ENCODE measurements around the gene USP40. TPM values are rescaled to one million over a fixed set of nuclear protein-coding genes. Genes with fewer than 3 reads are reported as not detected.

USP40 gene
- total and polyA plus RNA-seq, 2 experiments from 2014 or later: 5.7 to 11.7 TPM

DNA sequence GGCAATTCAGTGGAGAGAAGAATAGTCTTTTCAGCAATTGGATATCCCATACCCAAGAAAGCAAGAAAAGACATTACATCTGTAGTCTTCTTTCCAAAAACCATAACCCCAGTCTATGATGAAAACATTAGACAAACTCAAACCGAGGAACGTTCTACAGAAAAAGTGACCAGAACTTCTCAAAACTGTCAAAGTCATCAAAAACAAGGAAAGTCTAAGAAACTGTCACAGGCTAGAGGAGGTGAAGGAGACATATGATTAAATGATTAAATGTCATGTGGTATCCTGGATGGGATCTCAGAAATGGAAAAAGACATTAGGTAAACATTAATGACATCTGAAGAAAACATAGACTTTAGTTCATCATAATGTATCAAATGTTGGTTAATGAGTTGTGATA lies 4.9 kb upstream of the USP40 start (continued):
- TF ChIP-seq, protein P1, sequence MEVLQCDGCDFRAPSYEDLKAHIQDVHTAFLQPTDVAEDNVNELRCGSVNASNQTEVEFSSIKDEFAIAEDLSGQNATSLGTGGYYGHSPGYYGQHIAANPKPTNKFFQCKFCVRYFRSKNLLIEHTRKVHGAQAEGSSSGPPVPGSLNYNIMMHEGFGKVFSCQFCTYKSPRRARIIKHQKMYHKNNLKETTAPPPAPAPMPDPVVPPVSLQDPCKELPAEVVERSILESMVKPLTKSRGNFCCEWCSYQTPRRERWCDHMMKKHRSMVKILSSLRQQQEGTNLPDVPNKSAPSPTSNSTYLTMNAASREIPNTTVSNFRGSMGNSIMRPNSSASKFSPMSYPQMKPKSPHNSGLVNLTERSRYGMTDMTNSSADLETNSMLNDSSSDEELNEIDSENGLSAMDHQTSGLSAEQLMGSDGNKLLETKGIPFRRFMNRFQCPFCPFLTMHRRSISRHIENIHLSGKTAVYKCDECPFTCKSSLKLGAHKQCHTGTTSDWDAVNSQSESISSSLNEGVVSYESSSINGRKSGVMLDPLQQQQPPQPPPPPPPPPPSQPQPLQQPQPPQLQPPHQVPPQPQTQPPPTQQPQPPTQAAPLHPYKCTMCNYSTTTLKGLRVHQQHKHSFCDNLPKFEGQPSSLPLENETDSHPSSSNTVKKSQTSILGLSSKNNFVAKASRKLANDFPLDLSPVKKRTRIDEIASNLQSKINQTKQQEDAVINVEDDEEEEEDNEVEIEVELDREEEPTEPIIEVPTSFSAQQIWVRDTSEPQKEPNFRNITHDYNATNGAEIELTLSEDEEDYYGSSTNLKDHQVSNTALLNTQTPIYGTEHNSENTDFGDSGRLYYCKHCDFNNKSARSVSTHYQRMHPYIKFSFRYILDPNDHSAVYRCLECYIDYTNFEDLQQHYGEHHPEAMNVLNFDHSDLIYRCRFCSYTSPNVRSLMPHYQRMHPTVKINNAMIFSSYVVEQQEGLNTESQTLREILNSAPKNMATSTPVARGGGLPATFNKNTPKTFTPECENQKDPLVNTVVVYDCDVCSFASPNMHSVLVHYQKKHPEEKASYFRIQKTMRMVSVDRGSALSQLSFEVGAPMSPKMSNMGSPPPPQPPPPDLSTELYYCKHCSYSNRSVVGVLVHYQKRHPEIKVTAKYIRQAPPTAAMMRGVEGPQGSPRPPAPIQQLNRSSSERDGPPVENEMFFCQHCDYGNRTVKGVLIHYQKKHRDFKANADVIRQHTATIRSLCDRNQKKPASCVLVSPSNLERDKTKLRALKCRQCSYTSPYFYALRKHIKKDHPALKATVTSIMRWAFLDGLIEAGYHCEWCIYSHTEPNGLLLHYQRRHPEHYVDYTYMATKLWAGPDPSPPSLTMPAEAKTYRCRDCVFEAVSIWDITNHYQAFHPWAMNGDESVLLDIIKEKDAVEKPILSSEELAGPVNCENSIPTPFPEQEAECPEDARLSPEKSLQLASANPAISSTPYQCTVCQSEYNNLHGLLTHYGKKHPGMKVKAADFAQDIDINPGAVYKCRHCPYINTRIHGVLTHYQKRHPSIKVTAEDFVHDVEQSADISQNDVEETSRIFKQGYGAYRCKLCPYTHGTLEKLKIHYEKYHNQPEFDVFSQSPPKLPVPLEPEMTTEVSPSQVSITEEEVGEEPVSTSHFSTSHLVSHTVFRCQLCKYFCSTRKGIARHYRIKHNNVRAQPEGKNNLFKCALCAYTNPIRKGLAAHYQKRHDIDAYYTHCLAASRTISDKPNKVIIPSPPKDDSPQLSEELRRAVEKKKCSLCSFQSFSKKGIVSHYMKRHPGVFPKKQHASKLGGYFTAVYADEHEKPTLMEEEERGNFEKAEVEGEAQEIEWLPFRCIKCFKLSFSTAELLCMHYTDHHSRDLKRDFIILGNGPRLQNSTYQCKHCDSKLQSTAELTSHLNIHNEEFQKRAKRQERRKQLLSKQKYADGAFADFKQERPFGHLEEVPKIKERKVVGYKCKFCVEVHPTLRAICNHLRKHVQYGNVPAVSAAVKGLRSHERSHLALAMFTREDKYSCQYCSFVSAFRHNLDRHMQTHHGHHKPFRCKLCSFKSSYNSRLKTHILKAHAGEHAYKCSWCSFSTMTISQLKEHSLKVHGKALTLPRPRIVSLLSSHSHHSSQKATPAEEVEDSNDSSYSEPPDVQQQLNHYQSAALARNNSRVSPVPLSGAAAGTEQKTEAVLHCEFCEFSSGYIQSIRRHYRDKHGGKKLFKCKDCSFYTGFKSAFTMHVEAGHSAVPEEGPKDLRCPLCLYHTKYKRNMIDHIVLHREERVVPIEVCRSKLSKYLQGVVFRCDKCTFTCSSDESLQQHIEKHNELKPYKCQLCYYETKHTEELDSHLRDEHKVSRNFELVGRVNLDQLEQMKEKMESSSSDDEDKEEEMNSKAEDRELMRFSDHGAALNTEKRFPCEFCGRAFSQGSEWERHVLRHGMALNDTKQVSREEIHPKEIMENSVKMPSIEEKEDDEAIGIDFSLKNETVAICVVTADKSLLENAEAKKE (CRISPR knock-in tag; IDR thresholded peaks at IDR 0.05): no peak
- no peak for TF ChIP-seq CREB1 (CRISPR knock-in tag; IDR thresholded peaks at IDR 0.05; ENCODE audit: low read depth)
- TF ChIP-seq, protein P2, sequence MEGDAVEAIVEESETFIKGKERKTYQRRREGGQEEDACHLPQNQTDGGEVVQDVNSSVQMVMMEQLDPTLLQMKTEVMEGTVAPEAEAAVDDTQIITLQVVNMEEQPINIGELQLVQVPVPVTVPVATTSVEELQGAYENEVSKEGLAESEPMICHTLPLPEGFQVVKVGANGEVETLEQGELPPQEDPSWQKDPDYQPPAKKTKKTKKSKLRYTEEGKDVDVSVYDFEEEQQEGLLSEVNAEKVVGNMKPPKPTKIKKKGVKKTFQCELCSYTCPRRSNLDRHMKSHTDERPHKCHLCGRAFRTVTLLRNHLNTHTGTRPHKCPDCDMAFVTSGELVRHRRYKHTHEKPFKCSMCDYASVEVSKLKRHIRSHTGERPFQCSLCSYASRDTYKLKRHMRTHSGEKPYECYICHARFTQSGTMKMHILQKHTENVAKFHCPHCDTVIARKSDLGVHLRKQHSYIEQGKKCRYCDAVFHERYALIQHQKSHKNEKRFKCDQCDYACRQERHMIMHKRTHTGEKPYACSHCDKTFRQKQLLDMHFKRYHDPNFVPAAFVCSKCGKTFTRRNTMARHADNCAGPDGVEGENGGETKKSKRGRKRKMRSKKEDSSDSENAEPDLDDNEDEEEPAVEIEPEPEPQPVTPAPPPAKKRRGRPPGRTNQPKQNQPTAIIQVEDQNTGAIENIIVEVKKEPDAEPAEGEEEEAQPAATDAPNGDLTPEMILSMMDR (conservative IDR thresholded peaks at IDR 0.05; ENCODE audit: low read depth in 2 of 2): no peak

DNA sequence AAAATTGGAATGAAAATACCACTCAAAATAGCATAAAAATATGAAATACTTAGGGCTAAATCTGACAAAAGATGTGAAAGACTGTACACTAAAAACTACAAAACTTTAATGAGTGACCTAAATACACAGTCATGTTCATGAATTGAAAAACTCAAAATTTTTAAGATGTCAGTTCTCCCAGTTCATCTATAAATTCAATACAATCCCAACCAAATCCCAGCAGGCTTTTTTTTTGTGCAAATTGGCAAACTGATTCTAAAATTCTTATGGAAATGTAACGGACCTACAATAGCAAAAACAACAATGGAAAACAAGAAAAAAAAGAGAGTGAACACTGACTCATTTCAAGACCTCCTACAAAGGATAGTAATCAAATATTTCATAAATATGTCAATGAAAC lies 4.4 kb upstream of the USP40 start:
- Histone ChIP-seq H4K20me1 (replicated peaks; ENCODE audit: insufficient read depth) (no peaks in the 10 kb centered on the region), H3K27me3 (ENCODE audit: insufficient read depth) (no peaks in the 10 kb centered on the region), H3K4me2 (no peak overlapping the region), H3K79me2 (replicated peaks; ENCODE audit: insufficient read depth) (no peaks in the 10 kb centered on the region), H3F3A (replicated peaks; ENCODE audit: low read depth) (no peaks in the 10 kb centered on the region), H3K36me3 (ENCODE audit: insufficient read depth) (no peaks in the 10 kb centered on the region), H3K4me3 (no peak overlapping the region), H3K4me1 (ENCODE audit: insufficient read depth) (no peaks in the 10 kb centered on the region), H3K27ac (ENCODE audit: low read depth) (no peak overlapping the region), H2AFZ (no peak overlapping the region), H3K9me2 (ENCODE audit: insufficient read depth) (no peaks in the 10 kb centered on the region)
- Mint-ChIP-seq H3K4me1 (no peaks in the 10 kb centered on the region), H3K9me3 (peaks cover 6% of the 10 kb centered on the region), H3K27me3 (ENCODE audit: insufficient read depth, low read depth, poor library complexity) (peaks cover 3% of the 10 kb centered on the region), H3K36me3 (ENCODE audit: low read depth) (no peaks in the 10 kb centered on the region), H3K27ac (no peak overlapping the region), H3K4me3 (no peak overlapping the region)
- ATAC-seq (no peak), DNase-seq (ENCODE audit: low spot score) (no peak)
- TF ChIP-seq, protein P1 (CRISPR knock-in tag; IDR thresholded peaks at IDR 0.05): no peak
- TF ChIP-seq POLR2AphosphoS5 (IDR thresholded peaks at IDR 0.05; ENCODE audit: low read depth) (no peak), NANOG (IDR thresholded peaks at IDR 0.05; ENCODE audit: borderline replicate concordance) (no peak), EZH2 (IDR thresholded peaks at IDR 0.05; ENCODE audit: low read depth, unreplicated experiment) (no peak), CREB1 (CRISPR knock-in tag; IDR thresholded peaks at IDR 0.05; ENCODE audit: low read depth) (no peak)

Data from GM23338 (cell line).